A673 (cell line): ENCODE data around the gene SFXN2. TPM values are rescaled to one million over a fixed set of nuclear protein-coding genes. Genes with fewer than 3 reads are reported as not detected.

Experiments used
- BruUV-seq: library from RNA; stranded (reverse); fragments of 400-500 nt; replicated peaks from 2 replicates; lab custom pipeline; 2021; lab: Mats Ljungman, UMichigan
- CTCF ChIA-PET: fragments of 300-600 bp; sonication (Branson Sonifier 250); formaldehyde crosslinking; loops from one replicate; lab custom pipeline; 2022; ENCODE audit warnings: antibody characterized with exemption; lab: Charles Lee
- POLR2A ChIA-PET: fragments of 300-600 bp; sonication (Branson Sonifier 250); formaldehyde crosslinking; loops from one replicate; lab custom pipeline; 2022; ENCODE audit warnings: antibody characterized with exemption; ENCODE audit not compliant: low non-redundant PET; lab: Charles Lee
- DNase-seq: peaks from one replicate; pipeline ENCODE4 v3.0.0-alpha.2; 2015; ENCODE audit warnings: low spot score
- H3K27ac ChIP-seq: fragments of 200-600 bp; sonication (generic); 2 replicates; pipeline ENCODE4 v1.5.1; 2016; ENCODE audit warnings: mixed run types, low read depth, mild to moderate bottlenecking, mixed read lengths, antibody characterized with exemption, low read length; ENCODE audit not compliant: poor library complexity, severe bottlenecking
- H3K27me3 ChIP-seq: fragments of 200-600 bp; sonication (generic); replicated peaks from 2 replicates; pipeline ENCODE4 v1.6.1; 2017; ENCODE audit warnings: mixed run types, low read depth, mild to moderate bottlenecking, mixed read lengths, antibody characterized with exemption, low read length; ENCODE audit not compliant: insufficient read depth, poor library complexity
- H3K36me3 ChIP-seq: fragments of 200-600 bp; sonication (generic); 2 replicates; pipeline ENCODE4 v1.6.1; 2016; ENCODE audit warnings: mixed run types, mild to moderate bottlenecking, mixed read lengths, antibody characterized with exemption, low read length; ENCODE audit not compliant: insufficient read depth, poor library complexity, severe bottlenecking
- H3K4me1 ChIP-seq: fragments of 200-600 bp; sonication (generic); 2 replicates; pipeline ENCODE4 v1.6.1; 2017; ENCODE audit warnings: mixed run types, mild to moderate bottlenecking, mixed read lengths, antibody characterized with exemption, low read length; ENCODE audit not compliant: insufficient read depth, poor library complexity, severe bottlenecking
- H3K4me3 ChIP-seq: fragments of 200-600 bp; sonication (generic); 2 replicates; pipeline ENCODE4 v1.5.1; 2016; ENCODE audit warnings: low read depth, mixed run types, mild to moderate bottlenecking, mixed read lengths, low read length; ENCODE audit not compliant: poor library complexity, severe bottlenecking
- H3K9me3 ChIP-seq: fragments of 200-600 bp; sonication (generic); 2 replicates; pipeline ENCODE4 v1.6.1; 2016; ENCODE audit warnings: mixed run types, low read depth, mild to moderate bottlenecking, mixed read lengths, antibody characterized with exemption, low read length; ENCODE audit not compliant: poor library complexity, severe bottlenecking
- EZH2 ChIP-seq: fragments of 200-600 bp; sonication (generic); IDR thresholded peaks from 2 replicates; pipeline ENCODE4 v1.6.1; 2017; ENCODE audit warnings: borderline replicate concordance, low read depth, mild to moderate bottlenecking, mixed read lengths, antibody characterized with exemption, low read length; ENCODE audit not compliant: poor library complexity, severe bottlenecking
- intact Hi-C: fragments of 100-400 bp; cut with micrococcal nuclease; formaldehyde crosslinking; loops from one replicate; pipeline ENCODE4 v1.10.0; 2022; ENCODE audit not compliant: unreplicated experiment
- total RNA-seq: library from RNA; stranded (reverse); gene quantifications from 2 replicates; pipeline ENCODE4 v1.2.3, GENCODE V29; 2021
- TF ChIP-seq, protein P1 (sequence below): fragments of 300-800, 200-600 bp; sonication (generic); conservative IDR thresholded peaks from 2 replicates; pipeline ENCODE4 v1.5.1; 2017; ENCODE audit warnings: low read depth, mild to moderate bottlenecking, antibody characterized with exemption, low read length, moderate library complexity, mixed read lengths

SFXN2 gene
- total RNA-seq, 1 experiment from 2014 or later, result 19.5 TPM

DNA sequence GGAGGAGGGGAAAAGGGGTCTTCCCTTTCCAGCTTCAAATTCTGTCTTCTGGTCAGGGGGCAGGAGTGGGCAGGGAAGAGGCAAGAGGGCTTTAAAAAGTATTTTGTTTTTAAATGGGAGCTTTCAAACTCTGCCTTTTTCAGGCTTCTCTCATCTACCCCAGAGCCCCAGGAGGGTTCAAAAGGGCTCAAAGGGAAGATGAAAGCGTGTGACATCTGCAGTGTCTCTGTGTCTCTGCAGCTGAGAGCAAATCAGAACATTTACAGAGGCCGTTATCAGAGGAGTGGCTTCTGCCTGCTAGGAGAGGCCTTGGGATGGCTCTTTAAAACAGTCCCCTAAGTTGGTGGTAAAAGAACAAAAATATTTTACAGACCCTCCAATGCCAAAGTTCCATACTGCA, 39.9 kb upstream of the SFXN2 start:
- ChIA-PET CTCF (no interaction called here), POLR2A (no interaction called here)
- H3K36me3 ChIP-seq, result no peaks in the 10 kb centered on the region
- H3K27me3 ChIP-seq, result no peaks in the 10 kb centered on the region
- H3K4me1 ChIP-seq, result peaks cover 10% of the 10 kb centered on the region
- no peak overlapping the region for H3K27ac ChIP-seq
- no peaks in the 10 kb centered on the region for H3K9me3 ChIP-seq
- intact Hi-C loops, result no loop called here
- no peak for DNase-seq
- no peak for TF ChIP-seq EZH2
- TF ChIP-seq, protein P1, sequence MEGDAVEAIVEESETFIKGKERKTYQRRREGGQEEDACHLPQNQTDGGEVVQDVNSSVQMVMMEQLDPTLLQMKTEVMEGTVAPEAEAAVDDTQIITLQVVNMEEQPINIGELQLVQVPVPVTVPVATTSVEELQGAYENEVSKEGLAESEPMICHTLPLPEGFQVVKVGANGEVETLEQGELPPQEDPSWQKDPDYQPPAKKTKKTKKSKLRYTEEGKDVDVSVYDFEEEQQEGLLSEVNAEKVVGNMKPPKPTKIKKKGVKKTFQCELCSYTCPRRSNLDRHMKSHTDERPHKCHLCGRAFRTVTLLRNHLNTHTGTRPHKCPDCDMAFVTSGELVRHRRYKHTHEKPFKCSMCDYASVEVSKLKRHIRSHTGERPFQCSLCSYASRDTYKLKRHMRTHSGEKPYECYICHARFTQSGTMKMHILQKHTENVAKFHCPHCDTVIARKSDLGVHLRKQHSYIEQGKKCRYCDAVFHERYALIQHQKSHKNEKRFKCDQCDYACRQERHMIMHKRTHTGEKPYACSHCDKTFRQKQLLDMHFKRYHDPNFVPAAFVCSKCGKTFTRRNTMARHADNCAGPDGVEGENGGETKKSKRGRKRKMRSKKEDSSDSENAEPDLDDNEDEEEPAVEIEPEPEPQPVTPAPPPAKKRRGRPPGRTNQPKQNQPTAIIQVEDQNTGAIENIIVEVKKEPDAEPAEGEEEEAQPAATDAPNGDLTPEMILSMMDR, result no peak
- H3K4me3 ChIP-seq, result no peak overlapping the region
- no TSS peak for BruUV-seq

DNA sequence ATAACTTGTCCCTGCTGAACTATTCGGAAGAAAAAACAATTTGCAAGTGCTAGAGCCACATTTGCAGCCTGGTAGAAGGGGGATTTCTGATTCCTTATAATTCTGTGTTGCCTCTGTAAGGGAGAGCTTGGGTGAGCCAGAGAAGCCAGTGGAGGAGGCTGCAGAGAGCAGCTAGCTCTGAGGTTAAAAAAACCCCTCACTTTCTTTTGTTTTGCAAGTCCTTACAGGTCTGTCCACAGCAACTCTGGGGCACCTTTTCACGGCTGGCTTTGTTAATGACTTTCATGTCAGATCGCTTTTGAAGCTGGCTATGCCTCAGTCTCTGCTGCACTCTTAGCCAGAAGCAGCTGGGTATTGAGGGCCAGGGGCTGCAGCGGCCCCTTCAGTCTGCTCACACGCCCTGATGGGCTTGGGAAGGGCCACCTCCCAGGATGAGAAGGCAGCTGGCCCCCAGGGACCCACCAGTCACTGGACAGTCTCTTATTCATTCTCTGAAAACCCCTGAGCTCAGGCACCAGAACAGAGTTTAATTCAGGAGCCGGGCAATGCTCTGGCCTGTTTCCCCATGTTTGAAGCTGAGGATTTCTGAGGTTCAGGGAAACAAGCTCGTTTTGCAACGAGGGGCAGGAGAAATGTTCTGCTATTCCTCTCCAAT, 39.3 kb upstream of the SFXN2 start:
- BruUV-seq, result no TSS peak
- ChIA-PET CTCF (no interaction called here), POLR2A (no interaction called here)
- Histone ChIP-seq H3K27me3 (no peaks in the 10 kb centered on the region), H3K27ac (no peak overlapping the region), H3K9me3 (no peaks in the 10 kb centered on the region), H3K4me1 (peaks cover 10% of the 10 kb centered on the region), H3K4me3 (no peak overlapping the region), H3K36me3 (no peaks in the 10 kb centered on the region)
- DNase-seq, result no peak
- intact Hi-C loops, result no loop called here
- TF ChIP-seq EZH2, result no peak
- TF ChIP-seq, protein P1, result no peak

- no peak for TF ChIP-seq EZH2
- TF ChIP-seq, protein P1, result no peak
- no peak overlapping the region for H3K4me3 ChIP-seq
- no peak for DNase-seq
- ChIA-PET POLR2A (no interaction called here), CTCF (no interaction called here)
- H3K36me3 ChIP-seq, result no peaks in the 10 kb centered on the region
- intact Hi-C loops, result no loop called here
- H3K9me3 ChIP-seq, result no peaks in the 10 kb centered on the region
- peaks cover 10% of the 10 kb centered on the region for H3K4me1 ChIP-seq
- H3K27me3 ChIP-seq, result no peaks in the 10 kb centered on the region
- BruUV-seq, result no TSS peak
- H3K27ac ChIP-seq, result no peak overlapping the region
These were observed 38.5 kb upstream of the SFXN2 start for GRCh38 chr10:102675666-102676533.
